Heart left ventricle (tissue), 13 donors: ENCODE results near the gene MRPS9.

ENCODE experiments used
- POLR2A ChIP-seq, 2 donors: fragments of 450-650 bp; IDR thresholded peaks; one replicate each; pipeline ENCODE4 v1.6.1; 2017; ENCODE audit warnings: antibody characterized with exemption in 2 of 2, mild to moderate bottlenecking in 2 of 2, moderate library complexity in 2 of 2
- TF ChIP-seq, protein P1 (sequence below), 12 donors: fragments of 200-600 bp; sonication (generic) in 4 of 12; IDR thresholded peaks; one replicate each; pipeline versions ENCODE4 v1.5.0 to v1.8.0; 2018 to 2022; ENCODE audit warnings: antibody characterized with exemption in 12 of 12, mild to moderate bottlenecking in 5 of 12
- donor health status: ischemic (EF 13 %, LVEDD 7.1; RV severe dilation, severe dysfunction).
- donor health status: DM: no; HTN: yes; CAD: no.
- donor health status: DM: no; HTN: no; CAD: no.
- donor health status: ischemic (EF 25% LVEDD 6.9; RV normal size, moderate dysfunction).
- donor health status: ischemic (EF 25% LVEDD 5.7; RV mildly dilated, moderate dysfunction).
- donor health status: ischemic (EF 35%, LVEDD 5.7; RV mildly dilated, moderate dysfunction).
- donor health status: nonischemic (EF 11% LVEDD 7.7; RV severe dilation, severe dysfunction).
- donor health status: DM: yes; HTN: yes; CAD: no.
- donor health status: PGD.
- donor health status: ischemic (EF 29% LVEDD 5.4; RV normal size, mild dysfunction).
- donor health status: nonischemic (EF 23%, LVEDD 6.1; RV moderate dilation, normal function).

DNA sequence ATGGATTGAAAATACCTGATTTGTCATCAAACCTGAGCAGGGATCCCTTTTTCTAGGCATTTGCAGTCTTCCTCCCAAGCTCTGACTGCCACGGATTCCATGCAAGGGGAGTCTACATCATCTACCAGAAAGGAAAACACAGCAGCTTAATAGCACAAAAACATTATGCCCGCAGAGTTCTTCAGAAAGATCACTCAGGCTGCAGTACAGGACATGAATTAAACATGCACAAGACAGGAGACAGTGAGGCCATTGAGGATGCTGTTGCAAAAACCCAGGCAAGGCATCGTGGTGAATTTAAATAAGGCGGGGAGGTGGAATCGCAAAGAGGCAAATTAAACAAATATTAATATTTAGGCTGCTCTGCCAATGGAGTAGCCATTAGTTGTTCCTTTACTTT lies 88.5 kb downstream of the MRPS9 start:
- TF ChIP-seq POLR2A (IDR thresholded peaks at IDR 0.05) = no peak
- TF ChIP-seq, protein P1, sequence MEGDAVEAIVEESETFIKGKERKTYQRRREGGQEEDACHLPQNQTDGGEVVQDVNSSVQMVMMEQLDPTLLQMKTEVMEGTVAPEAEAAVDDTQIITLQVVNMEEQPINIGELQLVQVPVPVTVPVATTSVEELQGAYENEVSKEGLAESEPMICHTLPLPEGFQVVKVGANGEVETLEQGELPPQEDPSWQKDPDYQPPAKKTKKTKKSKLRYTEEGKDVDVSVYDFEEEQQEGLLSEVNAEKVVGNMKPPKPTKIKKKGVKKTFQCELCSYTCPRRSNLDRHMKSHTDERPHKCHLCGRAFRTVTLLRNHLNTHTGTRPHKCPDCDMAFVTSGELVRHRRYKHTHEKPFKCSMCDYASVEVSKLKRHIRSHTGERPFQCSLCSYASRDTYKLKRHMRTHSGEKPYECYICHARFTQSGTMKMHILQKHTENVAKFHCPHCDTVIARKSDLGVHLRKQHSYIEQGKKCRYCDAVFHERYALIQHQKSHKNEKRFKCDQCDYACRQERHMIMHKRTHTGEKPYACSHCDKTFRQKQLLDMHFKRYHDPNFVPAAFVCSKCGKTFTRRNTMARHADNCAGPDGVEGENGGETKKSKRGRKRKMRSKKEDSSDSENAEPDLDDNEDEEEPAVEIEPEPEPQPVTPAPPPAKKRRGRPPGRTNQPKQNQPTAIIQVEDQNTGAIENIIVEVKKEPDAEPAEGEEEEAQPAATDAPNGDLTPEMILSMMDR (IDR thresholded peaks at IDR 0.05) = no peak
